Activated T-cell treated with anti-CD3 and anti-CD28 coated beads, Interleukin-2, amount 50 U/mL, for 4 hours (primary cell): ENCODE data around the gene MGAT4C. TPM values are rescaled to one million over a fixed set of nuclear protein-coding genes. Genes with fewer than 3 reads are reported as not detected.

Experiments used
- ATAC-seq, 2 donors: fragments of 200-7000 bp; cut with Tn5 transposase; one replicate each; pipeline ENCODE4 v1.10.0; 2021
- DNase-seq: peaks from one replicate; pipeline ENCODE4 v3.0.0-alpha.2; 2020
- H3K27me3 Mint-ChIP-seq: one replicate; pipeline ENCODE4 v1.8.0; 2021; ENCODE audit warnings: low read depth, mixed read lengths
- H3K36me3 Mint-ChIP-seq: one replicate; pipeline ENCODE4 v1.8.0; 2022; ENCODE audit warnings: mixed read lengths; ENCODE audit not compliant: insufficient read depth
- H3K4me1 Mint-ChIP-seq: one replicate; pipeline ENCODE4 v1.8.0; 2021; ENCODE audit warnings: low read depth, mixed read lengths
- H3K4me3 Mint-ChIP-seq: one replicate; pipeline ENCODE4 v1.8.0; 2021; ENCODE audit warnings: mild to moderate bottlenecking, moderate library complexity, mixed read lengths
- H3K9me3 Mint-ChIP-seq: one replicate; pipeline ENCODE4 v1.8.0; 2021; ENCODE audit warnings: mixed read lengths
- total RNA-seq, 3 donors: library from RNA; stranded (reverse); gene quantifications; one replicate each; pipeline ENCODE4 v1.2.1, GENCODE V29; 2021

Gene MGAT4C
- total RNA-seq, 3 donors from 2014 or later = not detected

DNA sequence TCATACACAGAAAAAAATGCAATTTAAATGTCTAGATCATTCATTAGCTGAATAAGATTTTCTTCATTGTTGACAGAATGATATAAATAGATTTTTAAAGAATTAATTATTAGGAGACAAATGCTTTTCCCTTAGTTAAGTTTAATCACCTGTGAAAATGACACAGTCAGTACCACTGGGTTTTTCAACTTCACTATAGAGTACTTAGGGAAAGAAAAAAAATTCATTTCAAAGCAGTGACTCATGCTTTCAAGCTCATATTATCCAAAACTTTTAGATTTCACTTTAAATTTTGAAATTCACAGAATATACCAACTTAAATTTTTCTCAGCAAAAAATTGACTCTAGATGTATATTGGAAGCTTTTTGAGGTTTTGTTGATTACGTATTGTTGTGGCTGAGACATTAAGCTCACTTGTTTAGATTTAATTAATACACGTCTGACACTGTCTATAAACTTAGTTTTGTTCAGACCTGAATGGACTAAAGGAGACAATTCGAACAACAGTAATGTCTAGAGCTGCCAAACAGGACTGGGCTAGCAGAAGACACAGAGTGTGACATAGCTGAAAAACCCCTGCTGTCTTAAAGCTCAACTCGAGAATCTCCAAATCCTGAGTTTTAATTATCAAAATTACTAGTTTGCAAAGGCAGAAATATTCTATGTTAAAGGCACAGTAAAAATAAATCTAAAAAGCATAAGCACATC lies 1.6 kb downstream of the MGAT4C start:
- no peaks in the 10 kb centered on the region for H3K4me1 Mint-ChIP-seq
- no peaks in the 10 kb centered on the region for H3K36me3 Mint-ChIP-seq
- no peaks in the 10 kb centered on the region for H3K27me3 Mint-ChIP-seq
- no peak overlapping the region for H3K4me3 Mint-ChIP-seq
- DNase-seq (no peak), ATAC-seq (no peak)
- peaks cover 7% of the 10 kb centered on the region for H3K9me3 Mint-ChIP-seq

DNA sequence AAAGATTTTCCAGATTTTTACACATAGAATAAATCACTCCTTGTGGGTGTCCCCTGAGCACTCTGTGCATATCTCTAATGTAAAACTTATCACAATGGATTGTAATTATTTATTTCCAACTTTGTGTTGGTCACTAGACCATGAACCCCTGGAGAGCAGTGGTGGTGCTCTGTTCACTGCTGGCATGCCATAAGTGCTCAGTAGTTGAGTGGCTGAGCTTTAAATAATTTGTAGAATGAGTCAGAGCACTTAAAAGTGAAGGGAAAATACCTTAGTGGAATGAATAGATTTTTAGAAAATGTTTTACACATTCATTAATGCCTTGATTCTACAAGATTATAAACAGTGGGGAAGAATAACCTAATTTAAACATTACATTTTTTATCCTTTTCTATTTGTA lies 6.3 kb downstream of the MGAT4C start:
- Mint-ChIP-seq H3K4me1 (no peaks in the 10 kb centered on the region), H3K36me3 (no peaks in the 10 kb centered on the region), H3K4me3 (no peak overlapping the region), H3K9me3 (peaks cover 11% of the 10 kb centered on the region), H3K27me3 (no peaks in the 10 kb centered on the region)
- ATAC-seq (no peak), DNase-seq (no peak)

DNA sequence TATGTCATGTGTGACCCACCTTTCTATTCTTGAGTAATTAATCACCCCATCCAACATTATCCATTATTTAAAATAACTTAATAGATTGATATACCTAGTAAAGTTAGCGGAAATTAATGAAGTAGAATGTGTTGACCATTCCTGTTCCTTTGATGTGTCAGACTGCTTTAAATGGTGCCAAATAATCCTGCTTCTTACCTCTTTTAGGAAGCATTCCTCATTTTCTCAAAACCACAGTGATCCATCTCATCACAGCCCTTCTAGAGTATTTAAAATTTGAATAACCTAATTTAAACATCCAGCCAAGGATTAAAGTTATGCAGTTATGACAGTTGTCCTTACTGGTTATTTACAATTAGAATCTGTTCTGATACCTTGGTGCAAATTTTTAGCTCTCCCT lies 6.9 kb downstream of the MGAT4C start:
- H3K27me3 Mint-ChIP-seq = no peaks in the 10 kb centered on the region
- H3K4me3 Mint-ChIP-seq = no peak overlapping the region
- no peak for DNase-seq
- H3K9me3 Mint-ChIP-seq = peaks cover 11% of the 10 kb centered on the region
- ATAC-seq = no peak
- H3K36me3 Mint-ChIP-seq = no peaks in the 10 kb centered on the region
- H3K4me1 Mint-ChIP-seq = no peaks in the 10 kb centered on the region

DNA sequence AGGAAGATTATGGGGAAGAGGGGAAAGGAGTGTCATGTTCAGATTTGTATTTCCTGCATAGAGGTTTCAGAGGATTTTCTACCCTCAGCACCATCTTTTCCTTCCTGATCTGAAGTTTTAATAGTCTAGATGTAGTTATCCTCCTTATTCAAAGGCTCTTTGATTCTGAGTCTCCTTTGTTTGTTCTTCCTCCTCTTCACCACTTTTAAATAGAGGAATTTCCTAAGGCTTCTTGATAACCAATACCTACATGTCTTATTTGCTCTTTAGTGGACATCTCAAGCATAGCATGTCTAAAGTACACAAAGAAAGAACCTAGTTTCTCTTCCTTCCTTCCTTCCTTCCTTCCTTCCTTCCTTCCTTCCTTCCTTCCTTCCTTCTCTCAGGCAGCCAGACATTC lies 8.3 kb downstream of the MGAT4C start:
- Mint-ChIP-seq H3K36me3 (no peaks in the 10 kb centered on the region), H3K4me3 (no peak overlapping the region), H3K9me3 (peaks cover 11% of the 10 kb centered on the region), H3K27me3 (no peaks in the 10 kb centered on the region), H3K4me1 (no peaks in the 10 kb centered on the region)
- DNase-seq (no peak), ATAC-seq (no peak)

DNA sequence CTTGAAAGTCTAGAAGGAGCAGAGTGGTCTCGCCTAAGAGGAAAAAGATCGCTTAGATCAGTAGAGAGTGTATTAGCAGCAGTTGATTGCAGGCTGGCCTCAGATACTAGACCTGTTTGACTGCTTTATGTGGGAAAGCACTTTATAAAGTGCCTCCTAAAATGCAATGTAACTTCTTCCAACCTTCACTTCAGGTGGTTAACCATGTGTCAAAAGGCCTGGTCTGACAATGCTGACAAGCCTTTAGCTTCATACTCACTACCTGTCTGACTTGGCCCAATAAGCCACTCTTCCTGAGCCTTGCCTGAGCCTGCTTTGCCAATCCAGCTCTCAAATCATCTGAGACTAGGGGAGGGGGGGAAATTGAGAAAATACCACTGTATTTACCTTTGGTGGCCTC lies 14.6 kb downstream of the MGAT4C start:
- ATAC-seq (no peak), DNase-seq (no peak)
- H3K4me3 Mint-ChIP-seq = no peak overlapping the region
- no peaks in the 10 kb centered on the region for H3K9me3 Mint-ChIP-seq
- no peaks in the 10 kb centered on the region for H3K27me3 Mint-ChIP-seq
- H3K36me3 Mint-ChIP-seq = no peaks in the 10 kb centered on the region
- no peaks in the 10 kb centered on the region for H3K4me1 Mint-ChIP-seq

DNA sequence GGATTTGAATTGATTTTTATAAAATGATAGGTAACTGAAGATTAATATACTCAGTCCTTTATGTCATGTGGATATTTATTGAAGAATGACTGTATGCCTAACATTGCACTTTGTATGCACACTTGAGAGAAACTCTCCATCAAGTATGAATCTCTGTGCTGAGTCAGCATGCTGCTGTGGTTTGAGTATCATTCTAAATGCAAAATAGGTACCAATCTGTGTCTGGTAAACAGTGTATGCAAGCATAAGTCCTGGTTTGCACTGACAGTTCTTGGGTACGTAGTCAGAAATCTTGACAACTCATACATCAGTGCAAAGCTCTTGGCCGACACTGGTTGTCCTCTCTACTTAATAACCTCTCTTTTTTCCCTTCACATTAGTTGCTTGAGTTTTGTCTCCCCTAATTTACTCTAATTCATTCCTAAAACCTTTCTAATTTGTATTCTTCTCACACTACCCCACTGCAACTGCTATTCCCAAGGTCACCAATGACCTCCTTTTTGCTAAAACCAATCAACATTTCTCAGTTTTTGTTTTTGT lies 21.8 kb downstream of the MGAT4C start:
- H3K9me3 Mint-ChIP-seq = peaks cover 3% of the 10 kb centered on the region
- ATAC-seq (no peak), DNase-seq (no peak)
- H3K27me3 Mint-ChIP-seq = no peaks in the 10 kb centered on the region
- no peak overlapping the region for H3K4me3 Mint-ChIP-seq
- H3K4me1 Mint-ChIP-seq = no peaks in the 10 kb centered on the region
- no peaks in the 10 kb centered on the region for H3K36me3 Mint-ChIP-seq

DNA sequence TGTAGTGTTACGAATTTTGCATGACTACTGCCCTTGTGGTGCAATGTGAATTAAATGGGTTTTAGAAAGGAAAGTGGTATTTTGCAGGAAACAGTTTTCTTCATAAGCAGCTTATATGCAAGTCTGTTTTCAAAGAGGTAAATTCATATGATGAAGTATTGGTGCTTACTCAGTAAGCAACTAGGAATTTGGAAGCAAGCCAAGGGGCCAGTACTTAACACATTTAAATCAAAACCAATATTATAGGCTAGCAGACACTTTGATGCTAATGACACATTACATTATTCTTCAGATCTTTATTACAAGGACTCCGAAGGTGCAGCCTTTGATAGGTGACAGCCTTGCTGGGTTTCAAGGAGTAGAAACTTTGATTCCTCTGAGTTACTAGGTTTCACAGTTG lies 23.1 kb downstream of the MGAT4C start:
- DNase-seq (no peak), ATAC-seq (no peak)
- no peaks in the 10 kb centered on the region for H3K4me1 Mint-ChIP-seq
- H3K36me3 Mint-ChIP-seq = no peaks in the 10 kb centered on the region
- no peak overlapping the region for H3K4me3 Mint-ChIP-seq
- H3K9me3 Mint-ChIP-seq = peaks cover 3% of the 10 kb centered on the region
- no peaks in the 10 kb centered on the region for H3K27me3 Mint-ChIP-seq

DNA sequence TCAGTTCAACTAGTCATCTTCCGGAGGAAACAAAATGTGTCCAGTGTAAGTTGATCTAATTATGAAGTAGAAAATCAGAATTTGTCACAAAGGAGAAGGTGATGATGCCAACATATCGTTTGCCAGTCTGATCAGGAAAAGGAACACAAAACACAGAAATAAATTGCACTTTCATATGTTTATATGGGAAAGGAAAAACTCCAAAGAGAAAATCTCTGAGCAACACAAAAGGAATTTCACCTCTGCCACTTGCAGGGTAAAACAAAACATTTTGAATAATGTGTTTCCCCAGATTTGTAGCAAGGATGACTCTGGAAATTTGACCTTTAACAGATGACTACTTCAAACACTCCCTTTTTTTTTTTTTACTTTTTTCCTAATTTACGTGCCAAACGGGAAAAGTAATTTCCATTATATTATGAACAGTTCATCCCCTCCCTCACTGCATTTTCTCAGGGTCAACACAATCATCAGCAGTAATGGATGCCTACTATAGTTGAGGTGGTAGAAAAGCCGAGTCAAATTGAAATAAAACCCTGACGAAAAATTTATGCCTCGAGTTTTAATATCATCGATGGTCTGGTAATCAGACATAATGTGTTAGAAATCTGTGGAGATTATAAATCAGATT lies 25.6 kb downstream of the MGAT4C start:
- no peak overlapping the region for H3K4me3 Mint-ChIP-seq
- no peaks in the 10 kb centered on the region for H3K4me1 Mint-ChIP-seq
- H3K36me3 Mint-ChIP-seq = no peaks in the 10 kb centered on the region
- DNase-seq = no peak
- H3K9me3 Mint-ChIP-seq = peaks cover 3% of the 10 kb centered on the region
- no peak for ATAC-seq
- H3K27me3 Mint-ChIP-seq = no peaks in the 10 kb centered on the region

DNA sequence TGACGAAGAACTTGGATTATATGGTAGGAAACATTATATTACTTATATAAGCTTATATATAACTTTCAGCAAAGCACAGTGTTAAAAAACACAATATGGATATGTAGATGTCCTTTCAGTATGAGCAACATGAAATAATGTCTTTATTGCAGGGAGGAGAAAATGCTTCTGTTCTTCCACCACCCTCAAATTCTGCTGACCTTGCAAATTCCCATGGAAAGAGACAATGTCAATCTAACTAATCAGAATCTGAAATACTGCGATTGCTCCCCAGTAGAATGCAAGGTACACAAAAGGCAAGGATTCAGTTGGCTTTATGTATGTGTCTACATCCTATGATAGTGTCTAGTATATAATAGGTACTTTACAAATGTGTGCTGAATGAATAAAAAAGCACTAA lies 26.4 kb downstream of the MGAT4C start:
- no peak for ATAC-seq
- H3K9me3 Mint-ChIP-seq = peaks cover 3% of the 10 kb centered on the region
- no peak for DNase-seq
- no peaks in the 10 kb centered on the region for H3K36me3 Mint-ChIP-seq
- no peaks in the 10 kb centered on the region for H3K4me1 Mint-ChIP-seq
- no peak overlapping the region for H3K4me3 Mint-ChIP-seq
- H3K27me3 Mint-ChIP-seq = no peaks in the 10 kb centered on the region

DNA sequence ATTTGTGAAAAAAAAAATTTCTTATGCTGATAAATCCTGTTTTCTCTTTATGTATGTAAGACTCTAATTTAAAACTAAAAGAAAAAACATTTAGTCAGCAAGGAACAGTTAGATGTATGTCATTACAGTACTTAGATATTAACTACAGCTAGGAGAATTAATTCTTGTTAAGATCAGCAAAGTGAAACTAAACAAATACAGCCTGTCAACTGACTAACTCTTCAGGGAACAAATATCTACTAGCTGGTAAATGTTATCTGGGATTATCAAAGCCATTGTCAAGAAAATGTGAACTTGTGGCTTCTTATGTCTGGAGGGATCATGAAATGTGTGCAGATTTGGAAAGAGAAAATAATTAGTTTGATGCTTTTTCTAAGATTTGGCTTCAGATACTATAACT lies 27.5 kb downstream of the MGAT4C start:
- H3K4me3 Mint-ChIP-seq = no peak overlapping the region
- no peaks in the 10 kb centered on the region for H3K36me3 Mint-ChIP-seq
- ATAC-seq = no peak
- DNase-seq = no peak
- H3K27me3 Mint-ChIP-seq = no peaks in the 10 kb centered on the region
- peaks cover 4% of the 10 kb centered on the region for H3K9me3 Mint-ChIP-seq
- no peaks in the 10 kb centered on the region for H3K4me1 Mint-ChIP-seq

DNA sequence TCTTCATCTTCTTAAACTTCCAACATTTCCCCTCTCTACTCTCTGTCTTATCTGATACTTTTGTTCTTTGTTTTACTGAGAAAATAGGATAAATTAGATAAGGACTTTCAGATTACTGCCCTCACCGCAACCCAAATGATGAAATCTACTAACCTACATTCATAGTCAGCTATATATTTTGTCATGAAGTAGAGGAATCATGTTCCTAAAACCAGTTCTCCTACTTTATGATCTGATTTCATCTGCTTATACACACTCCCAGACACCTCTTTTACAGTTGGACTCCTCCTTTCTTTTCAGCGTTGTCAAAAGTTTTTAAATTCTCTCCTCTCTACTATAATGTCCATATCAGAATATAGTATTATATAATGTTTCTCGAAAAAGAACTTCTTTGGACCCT lies 29.7 kb downstream of the MGAT4C start:
- Mint-ChIP-seq H3K4me1 (no peaks in the 10 kb centered on the region), H3K27me3 (no peaks in the 10 kb centered on the region), H3K4me3 (no peak overlapping the region), H3K36me3 (no peaks in the 10 kb centered on the region), H3K9me3 (peaks cover 5% of the 10 kb centered on the region)
- no peak for DNase-seq
- no peak for ATAC-seq

DNA sequence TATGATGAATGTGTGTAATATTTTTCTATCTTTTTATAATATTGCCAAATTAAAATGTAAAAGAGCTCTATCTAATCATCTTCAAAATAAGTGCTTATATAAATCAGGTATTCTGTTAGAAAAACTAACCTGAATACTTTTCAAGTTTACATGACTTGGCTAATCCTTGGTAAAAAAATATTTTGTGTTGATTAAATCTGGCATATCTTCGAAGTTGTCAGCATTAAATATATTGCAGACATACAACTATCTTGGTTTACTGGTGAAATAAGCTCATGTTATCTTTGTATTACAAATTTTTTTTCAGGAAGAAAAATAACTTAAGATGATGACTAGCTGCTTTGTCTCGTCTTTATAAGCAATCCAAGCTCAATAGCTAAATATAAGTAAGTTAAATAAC lies 39.6 kb downstream of the MGAT4C start:
- DNase-seq (no peak), ATAC-seq (no peak)
- H3K36me3 Mint-ChIP-seq = no peaks in the 10 kb centered on the region
- no peaks in the 10 kb centered on the region for H3K27me3 Mint-ChIP-seq
- H3K4me1 Mint-ChIP-seq = no peaks in the 10 kb centered on the region
- H3K4me3 Mint-ChIP-seq = no peak overlapping the region
- H3K9me3 Mint-ChIP-seq = no peaks in the 10 kb centered on the region

DNA sequence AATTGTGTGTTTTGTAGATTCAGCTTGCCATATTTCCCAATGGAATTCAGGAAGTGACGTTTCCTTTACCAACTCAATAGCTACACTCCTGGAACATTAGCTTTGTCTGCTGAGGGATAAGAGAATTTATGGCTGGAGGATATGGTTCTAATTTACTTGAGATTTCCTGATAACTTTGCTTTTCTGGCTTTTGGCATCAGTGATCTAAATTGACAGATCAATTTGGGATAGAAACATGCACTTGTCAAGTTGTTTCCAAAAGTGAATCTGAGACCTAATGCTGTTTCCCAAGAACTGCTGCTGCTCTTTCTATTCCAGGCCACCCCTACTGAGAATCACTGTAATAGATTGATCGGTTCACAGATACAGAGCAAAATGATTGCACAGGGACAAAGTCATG lies 43.2 kb downstream of the MGAT4C start:
- H3K4me1 Mint-ChIP-seq = no peaks in the 10 kb centered on the region
- DNase-seq (no peak), ATAC-seq (no peak)
- H3K36me3 Mint-ChIP-seq = no peaks in the 10 kb centered on the region
- no peaks in the 10 kb centered on the region for H3K9me3 Mint-ChIP-seq
- no peak overlapping the region for H3K4me3 Mint-ChIP-seq
- H3K27me3 Mint-ChIP-seq = no peaks in the 10 kb centered on the region

DNA sequence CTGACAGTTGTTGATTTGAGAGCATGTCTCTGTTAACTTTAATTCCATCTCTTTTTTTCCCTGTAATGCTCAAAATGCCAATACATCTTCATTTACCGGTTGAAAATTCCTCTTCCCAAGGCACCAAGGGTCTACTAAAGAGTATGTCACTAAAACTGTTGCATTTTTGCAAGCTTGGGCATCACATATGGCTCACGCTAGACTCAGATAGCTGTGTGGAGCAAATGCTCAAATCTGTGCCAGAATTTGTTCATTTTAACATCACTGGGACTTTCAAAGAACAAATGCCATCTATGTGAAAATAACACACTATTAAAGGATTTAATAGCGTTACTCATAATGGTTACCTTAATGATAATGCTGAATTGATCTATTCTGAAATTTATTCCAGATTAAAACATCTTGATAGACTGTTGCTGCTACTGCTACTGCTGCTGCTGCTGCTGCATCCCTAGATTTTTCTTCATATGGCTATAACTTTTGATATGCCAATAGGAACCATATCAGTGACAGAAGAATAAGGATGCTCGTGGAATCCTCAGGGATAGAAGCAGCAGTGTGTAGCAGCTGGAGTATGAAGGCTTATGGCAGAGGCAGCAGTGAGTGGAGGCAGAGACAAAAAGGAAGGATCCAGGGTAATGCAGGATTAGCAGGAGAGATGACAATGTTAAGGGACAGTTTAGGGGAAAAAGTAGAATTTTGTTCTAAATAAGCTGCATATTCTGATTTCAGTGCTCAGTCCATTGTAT lies 57.3 kb downstream of the MGAT4C start:
- H3K4me1 Mint-ChIP-seq = no peaks in the 10 kb centered on the region
- H3K9me3 Mint-ChIP-seq = peaks cover 7% of the 10 kb centered on the region
- ATAC-seq = no peak
- DNase-seq = no peak
- no peak overlapping the region for H3K4me3 Mint-ChIP-seq
- H3K27me3 Mint-ChIP-seq = no peaks in the 10 kb centered on the region
- H3K36me3 Mint-ChIP-seq = no peaks in the 10 kb centered on the region

DNA sequence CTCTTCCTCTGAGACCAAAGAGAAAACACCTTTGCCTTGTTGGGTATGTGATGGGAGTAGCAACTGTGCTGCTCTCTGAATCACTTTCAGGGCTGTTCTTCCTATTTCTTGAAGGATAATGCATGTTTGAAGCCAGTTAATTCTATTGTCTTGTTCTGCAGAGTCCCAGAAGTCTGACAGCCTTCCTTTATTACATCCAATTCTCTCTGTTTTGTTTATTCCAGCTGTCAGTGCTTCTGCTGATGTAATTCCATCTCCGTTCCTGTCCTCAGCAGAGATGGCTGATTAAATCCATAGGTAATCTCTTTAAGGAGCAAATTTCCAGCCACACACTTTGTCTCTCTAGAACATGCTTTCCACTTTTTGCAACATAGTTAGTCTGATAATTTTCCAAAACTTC lies 59.7 kb downstream of the MGAT4C start:
- no peaks in the 10 kb centered on the region for H3K36me3 Mint-ChIP-seq

More for the DNA sequence above, 59.7 kb downstream of the MGAT4C start:
- Mint-ChIP-seq H3K4me3 (no peak overlapping the region), H3K9me3 (peaks cover 9% of the 10 kb centered on the region), H3K27me3 (no peaks in the 10 kb centered on the region), H3K4me1 (no peaks in the 10 kb centered on the region)
- ATAC-seq = no peak
- no peak for DNase-seq
